ENCODE data around the gene PPP1R3F. TPM values are rescaled to one million over a fixed set of nuclear protein-coding genes. Genes with fewer than 3 reads are reported as not detected.

The PPP1R3F gene
- total RNA-seq, 1 donor from 2014 or later: 13.1 TPM

DNA sequence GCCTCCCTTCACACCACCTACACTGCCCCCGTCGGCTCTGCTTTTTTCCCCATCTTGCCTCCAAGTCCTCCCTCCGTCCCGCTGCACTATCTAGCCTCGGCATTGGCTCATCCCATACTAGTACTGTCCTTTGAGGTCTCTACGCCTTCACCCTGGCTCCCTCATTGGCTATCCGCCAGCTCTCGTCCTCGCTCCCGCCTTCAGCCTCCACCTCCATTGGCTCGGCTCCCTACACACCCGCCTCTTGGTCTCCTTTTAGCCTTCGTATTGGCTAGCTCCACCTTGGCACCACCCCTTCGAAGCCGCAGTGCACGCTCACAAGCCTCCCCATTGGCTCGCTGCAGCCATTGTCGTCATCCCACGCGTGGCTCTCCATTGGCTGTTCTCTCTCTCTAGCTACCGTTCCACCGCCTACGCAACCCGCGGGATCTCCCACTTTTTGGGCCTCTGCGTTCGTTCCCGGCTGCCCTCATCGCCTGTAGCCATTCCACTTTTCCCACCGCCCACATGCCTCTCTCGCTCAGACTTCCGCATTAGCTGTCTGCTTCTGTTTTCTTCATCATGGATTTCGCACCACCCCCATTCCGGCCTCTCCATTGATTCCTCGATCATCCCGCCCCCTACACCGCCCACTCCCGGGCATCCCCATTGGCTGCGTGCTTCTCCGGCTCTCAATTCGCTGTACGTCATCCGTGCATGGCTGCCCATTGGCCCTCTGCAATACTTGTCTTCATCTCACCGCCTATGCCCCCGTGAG is 405 bp upstream of the PPP1R3F start:
- Mint-ChIP-seq H3K4me1 (peaks cover 42% of the 10 kb centered on the region), H3K9me3 (peaks cover 12% of the 10 kb centered on the region), H3K27me3 (ENCODE audit: low read depth) (no peaks in the 10 kb centered on the region), H3K36me3 (ENCODE audit: low read depth) (peaks cover 5% of the 10 kb centered on the region), H3K27ac (ENCODE audit: unreplicated experiment) (peak overlapping the region; percentile 99), H3K4me3 (peak overlapping the region; percentile 96)
- peak; percentile 73 for DNase-seq (ENCODE audit: low read depth, low spot score)
- TF ChIP-seq, protein P1, sequence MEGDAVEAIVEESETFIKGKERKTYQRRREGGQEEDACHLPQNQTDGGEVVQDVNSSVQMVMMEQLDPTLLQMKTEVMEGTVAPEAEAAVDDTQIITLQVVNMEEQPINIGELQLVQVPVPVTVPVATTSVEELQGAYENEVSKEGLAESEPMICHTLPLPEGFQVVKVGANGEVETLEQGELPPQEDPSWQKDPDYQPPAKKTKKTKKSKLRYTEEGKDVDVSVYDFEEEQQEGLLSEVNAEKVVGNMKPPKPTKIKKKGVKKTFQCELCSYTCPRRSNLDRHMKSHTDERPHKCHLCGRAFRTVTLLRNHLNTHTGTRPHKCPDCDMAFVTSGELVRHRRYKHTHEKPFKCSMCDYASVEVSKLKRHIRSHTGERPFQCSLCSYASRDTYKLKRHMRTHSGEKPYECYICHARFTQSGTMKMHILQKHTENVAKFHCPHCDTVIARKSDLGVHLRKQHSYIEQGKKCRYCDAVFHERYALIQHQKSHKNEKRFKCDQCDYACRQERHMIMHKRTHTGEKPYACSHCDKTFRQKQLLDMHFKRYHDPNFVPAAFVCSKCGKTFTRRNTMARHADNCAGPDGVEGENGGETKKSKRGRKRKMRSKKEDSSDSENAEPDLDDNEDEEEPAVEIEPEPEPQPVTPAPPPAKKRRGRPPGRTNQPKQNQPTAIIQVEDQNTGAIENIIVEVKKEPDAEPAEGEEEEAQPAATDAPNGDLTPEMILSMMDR (conservative IDR thresholded peaks at IDR 0.05): no peak

DNA sequence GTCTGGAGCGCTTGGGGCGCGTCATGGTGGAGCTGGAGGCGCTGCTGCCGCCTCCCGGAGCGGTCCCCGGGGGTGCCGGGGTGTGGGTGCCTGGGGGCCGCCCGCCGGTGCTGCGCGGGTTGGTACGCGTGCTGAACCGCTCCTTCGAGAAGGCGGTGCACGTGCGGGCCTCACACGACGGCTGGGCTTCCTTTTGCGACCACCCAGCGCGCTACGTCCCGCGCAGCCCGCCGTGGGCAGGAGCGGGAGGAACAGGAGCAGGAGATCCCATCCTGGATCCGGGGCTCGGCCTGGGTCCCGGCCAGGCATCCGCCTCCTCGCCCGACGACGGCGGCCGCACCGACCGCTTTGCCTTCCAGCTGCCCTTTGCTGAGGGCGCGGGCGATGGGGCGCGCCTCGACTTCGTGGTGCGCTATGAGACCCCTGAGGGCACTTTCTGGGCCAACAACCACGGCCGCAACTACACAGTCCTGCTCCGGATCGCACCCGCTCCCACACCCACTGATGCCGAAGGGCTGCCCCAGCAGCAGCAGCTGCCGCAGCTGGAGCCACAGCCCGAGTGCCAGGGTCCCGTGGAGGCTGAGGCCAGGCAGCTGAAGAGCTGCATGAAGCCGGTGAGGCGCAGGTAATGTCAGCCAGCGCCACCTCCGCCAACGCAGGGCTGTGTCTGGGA is 792 bp downstream of the PPP1R3F start:
- no peak overlapping the region for H3K27ac Mint-ChIP-seq (ENCODE audit: unreplicated experiment)
- DNase-seq (ENCODE audit: low read depth, low spot score): no peak
- TF ChIP-seq, protein P1 (conservative IDR thresholded peaks at IDR 0.05): no peak
- peaks cover 12% of the 10 kb centered on the region for H3K9me3 Mint-ChIP-seq
- H3K4me3 Mint-ChIP-seq: no peak overlapping the region
- no peaks in the 10 kb centered on the region for H3K27me3 Mint-ChIP-seq (ENCODE audit: low read depth)
- H3K4me1 Mint-ChIP-seq: peaks cover 42% of the 10 kb centered on the region
- H3K36me3 Mint-ChIP-seq (ENCODE audit: low read depth): peaks cover 5% of the 10 kb centered on the region

DNA sequence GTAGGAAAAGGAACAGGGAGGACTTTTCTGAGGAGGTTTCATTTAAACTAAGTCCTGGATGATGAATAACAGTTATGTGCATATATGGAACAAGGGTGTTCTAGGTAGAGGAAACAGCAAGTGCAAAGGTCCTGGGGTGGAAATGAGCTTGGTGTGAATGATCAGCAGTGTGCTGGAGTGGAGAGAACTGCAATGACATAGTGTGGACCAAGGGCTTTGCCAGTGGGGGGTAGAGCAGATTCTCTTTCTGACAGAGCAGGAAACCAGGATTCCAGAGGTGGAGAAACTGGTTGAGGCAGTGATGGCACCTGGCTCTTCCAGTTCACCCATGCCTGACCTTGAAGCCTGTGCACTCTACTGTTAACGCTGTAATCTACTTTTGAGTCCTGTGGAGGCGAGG is 1.7 kb downstream of the PPP1R3F start:
- peaks cover 5% of the 10 kb centered on the region for H3K36me3 Mint-ChIP-seq (ENCODE audit: low read depth)
- peak overlapping the region; percentile 27 for H3K27ac Mint-ChIP-seq (ENCODE audit: unreplicated experiment)
- peaks cover 42% of the 10 kb centered on the region for H3K4me1 Mint-ChIP-seq
- no peak for DNase-seq (ENCODE audit: low read depth, low spot score)
- TF ChIP-seq, protein P1 (conservative IDR thresholded peaks at IDR 0.05): no peak
- peak overlapping the region; percentile 82 for H3K4me3 Mint-ChIP-seq
- no peaks in the 10 kb centered on the region for H3K27me3 Mint-ChIP-seq (ENCODE audit: low read depth)
- H3K9me3 Mint-ChIP-seq: peaks cover 12% of the 10 kb centered on the region

DNA sequence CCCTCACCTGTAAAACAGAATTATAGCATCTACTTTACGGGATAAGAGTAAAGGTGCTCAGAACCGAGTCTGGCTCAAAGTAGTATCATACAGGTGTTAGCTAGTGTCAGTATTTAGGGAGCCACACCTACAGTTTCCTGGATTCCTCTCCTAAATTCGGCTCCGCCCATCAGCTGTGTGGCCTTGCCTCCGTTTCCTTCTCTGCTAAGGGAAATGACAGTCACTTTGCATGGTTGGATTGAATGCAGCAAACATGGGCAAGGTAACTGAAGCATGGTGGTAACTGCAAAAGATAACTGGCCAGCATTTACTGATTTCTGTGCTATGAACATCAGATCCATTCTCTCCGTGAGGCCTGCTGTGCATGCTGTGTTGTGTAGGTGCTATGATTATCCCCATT is 2.8 kb downstream of the PPP1R3F start:
- Mint-ChIP-seq H3K9me3 (peaks cover 10% of the 10 kb centered on the region), H3K4me3 (peak overlapping the region; percentile 82), H3K36me3 (ENCODE audit: low read depth) (peaks cover 5% of the 10 kb centered on the region), H3K27ac (ENCODE audit: unreplicated experiment) (no peak overlapping the region), H3K4me1 (peaks cover 41% of the 10 kb centered on the region), H3K27me3 (ENCODE audit: low read depth) (no peaks in the 10 kb centered on the region)
- DNase-seq (ENCODE audit: low read depth, low spot score): no peak
- TF ChIP-seq, protein P1 (conservative IDR thresholded peaks at IDR 0.05): no peak

DNA sequence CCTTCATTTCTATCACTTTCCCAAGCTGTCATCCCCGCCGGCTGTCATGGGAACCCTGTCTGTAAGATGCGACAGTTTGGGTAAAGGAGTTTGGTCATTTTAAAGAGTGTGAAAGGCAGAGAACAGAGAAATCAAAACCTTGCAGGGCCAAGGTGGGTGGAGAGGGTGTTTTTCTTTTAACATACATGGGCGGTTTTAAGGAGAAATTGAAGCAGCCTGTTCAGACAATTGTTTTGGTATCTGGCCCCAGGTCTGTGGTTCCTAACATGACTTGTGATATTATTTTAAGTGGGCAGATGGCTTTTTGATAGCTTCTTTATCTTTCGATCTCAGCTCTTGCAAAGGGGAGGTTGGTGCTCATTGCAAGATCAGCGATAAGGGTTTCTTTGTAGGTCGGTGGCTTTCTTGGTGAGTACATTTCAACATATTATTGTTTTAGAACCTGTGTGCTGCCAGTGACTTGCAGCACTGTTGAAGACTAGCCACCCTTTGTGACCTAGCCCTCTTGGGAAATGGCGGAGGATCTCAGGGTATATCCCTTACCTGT is 3.7 kb downstream of the PPP1R3F start:
- peak overlapping the region; percentile 3 for H3K4me3 Mint-ChIP-seq
- no peaks in the 10 kb centered on the region for H3K27me3 Mint-ChIP-seq (ENCODE audit: low read depth)
- H3K27ac Mint-ChIP-seq (ENCODE audit: unreplicated experiment): no peak overlapping the region
- TF ChIP-seq, protein P1 (conservative IDR thresholded peaks at IDR 0.05): no peak
- peaks cover 5% of the 10 kb centered on the region for H3K36me3 Mint-ChIP-seq (ENCODE audit: low read depth)
- DNase-seq (ENCODE audit: low read depth, low spot score): no peak
- peaks cover 44% of the 10 kb centered on the region for H3K4me1 Mint-ChIP-seq
- H3K9me3 Mint-ChIP-seq: peaks cover 7% of the 10 kb centered on the region

All from neural crest cell (in vitro differentiated cells).